IMR-90 (cell line): ENCODE measurements around the gene SPATS2L. TPM values are rescaled to one million over a fixed set of nuclear protein-coding genes. Genes with fewer than 3 reads are reported as not detected.

Experiments used
- ATAC-seq: fragments of 200-7000 bp; cut with Tn5 transposase; 2 replicates; pipeline ENCODE4 v1.9.1; 2020; ENCODE audit warnings: low read depth, mild to moderate bottlenecking, moderate library complexity
- BruUV-seq: library from RNA; stranded (reverse); fragments of 400-500 nt; replicated peaks from 2 replicates; lab custom pipeline; 2021; lab: Mats Ljungman, UMichigan
- CTCF ChIA-PET: fragments of 300-600 bp; formaldehyde crosslinking; extraction: SDS; loops from one replicate; lab custom pipeline; 2021; ENCODE audit warnings: antibody characterized with exemption; lab: Yijun Ruan, JAX
- POLR2A ChIA-PET: fragments of 300-600 bp; sonication (Branson Sonifier 250); formaldehyde crosslinking; loops from one replicate; lab custom pipeline; 2022; ENCODE audit warnings: antibody characterized with exemption; ENCODE audit not compliant: unreplicated experiment; lab: Charles Lee
- DNase-seq: peaks from one replicate; pipeline ENCODE4 v3.0.0; 2013
- H2AFZ ChIP-seq: replicated peaks from 2 replicates; pipeline ENCODE3; 2013; ENCODE audit warnings: low read length, mild to moderate bottlenecking; ENCODE audit not compliant: poor library complexity
- H2AK5ac ChIP-seq: 2 replicates; pipeline ENCODE4 v1.6.1; 2013; ENCODE audit warnings: low read depth, low read length, inconsistent platforms
- H2AK9ac ChIP-seq: replicated peaks from 2 replicates; pipeline ENCODE3; 2013; ENCODE audit warnings: mild to moderate bottlenecking, low read depth, low read length, moderate library complexity; ENCODE audit not compliant: poor library complexity
- H2BK120ac ChIP-seq: 2 replicates; pipeline ENCODE4 v1.6.1; 2013; ENCODE audit warnings: low read depth, low read length, inconsistent platforms
- H2BK15ac ChIP-seq: 3 replicates; pipeline ENCODE4 v1.6.1; 2013; ENCODE audit warnings: low read depth, low read length, inconsistent platforms
- H2BK20ac ChIP-seq: 2 replicates; pipeline ENCODE4 v1.6.1; 2013; ENCODE audit warnings: low read depth, mild to moderate bottlenecking, inconsistent platforms, low read length, moderate library complexity
- H2BK5ac ChIP-seq: 2 replicates; pipeline ENCODE4 v1.6.1; 2013; ENCODE audit warnings: mild to moderate bottlenecking, low read depth, low read length, inconsistent platforms; ENCODE audit not compliant: poor library complexity, severe bottlenecking
- H3K14ac ChIP-seq: replicated peaks from 2 replicates; pipeline ENCODE4 v1.6.1; 2013; ENCODE audit warnings: low read depth, low read length, inconsistent platforms
- H3K18ac ChIP-seq: 2 replicates; pipeline ENCODE4 v1.6.1; 2013; ENCODE audit warnings: low read depth, low read length, control low read depth
- H3K23ac ChIP-seq: 2 replicates; pipeline ENCODE4 v1.6.1; 2013; ENCODE audit warnings: low read depth, low read length, inconsistent platforms
- H3K27ac ChIP-seq: 2 replicates; pipeline ENCODE4 v1.5.1; 2013; ENCODE audit warnings: mild to moderate bottlenecking, control low read depth, low read length; ENCODE audit not compliant: insufficient read depth
- H3K27me3 ChIP-seq: 2 replicates; pipeline ENCODE4 v1.6.1; 2013; ENCODE audit warnings: low read length; ENCODE audit not compliant: control insufficient read depth, insufficient read depth
- H3K36me3 ChIP-seq: 2 replicates; pipeline ENCODE4 v1.6.1; 2013; ENCODE audit warnings: low read length, mixed read lengths; ENCODE audit not compliant: control insufficient read depth, insufficient read depth
- H3K4ac ChIP-seq: 2 replicates; pipeline ENCODE4 v1.6.1; 2013; ENCODE audit warnings: low read depth, low read length, inconsistent platforms
- H3K4me1 ChIP-seq: 2 replicates; pipeline ENCODE4 v1.6.1; 2013; ENCODE audit warnings: low read length, mixed read lengths; ENCODE audit not compliant: control insufficient read depth, insufficient read depth
- H3K4me2 ChIP-seq: 2 replicates; pipeline ENCODE4 v1.6.1; 2013; ENCODE audit warnings: low read depth, mild to moderate bottlenecking, control low read depth, low read length, moderate library complexity
- H3K4me3 ChIP-seq: 2 replicates; pipeline ENCODE4 v1.5.1; 2013; ENCODE audit warnings: low read depth, mild to moderate bottlenecking, control low read depth, low read length, moderate library complexity; ENCODE audit not compliant: insufficient read depth
- H3K56ac ChIP-seq: 2 replicates; pipeline ENCODE4 v1.6.1; 2013; ENCODE audit warnings: low read length, inconsistent platforms; ENCODE audit not compliant: insufficient read depth; ENCODE audit errors: extremely low read depth
- H3K79me1 ChIP-seq, 2 experiments: 2 replicates each; pipeline ENCODE4 v1.6.1; 2013; ENCODE audit warnings: low read length in 2 of 2, inconsistent platforms in 1 of 2, low read depth in 1 of 2
- H3K9ac ChIP-seq: 2 replicates; pipeline ENCODE4 v1.6.1; 2013; ENCODE audit warnings: low read depth, low read length, control low read depth
- H3K9me1 ChIP-seq: 2 replicates; pipeline ENCODE4 v1.6.1; 2013; ENCODE audit warnings: low read length, inconsistent platforms; ENCODE audit not compliant: insufficient read depth
- H3K9me3 ChIP-seq: 2 replicates; pipeline ENCODE4 v1.6.1; 2013; ENCODE audit warnings: low read length; ENCODE audit not compliant: control insufficient read depth, insufficient read depth
- H4K20me1 ChIP-seq: 2 replicates; pipeline ENCODE4 v1.6.1; 2013; ENCODE audit warnings: low read length, inconsistent platforms; ENCODE audit not compliant: insufficient read depth
- H4K5ac ChIP-seq: 2 replicates; pipeline ENCODE4 v1.6.1; 2013; ENCODE audit warnings: mild to moderate bottlenecking, low read depth, low read length, control low read depth
- H4K8ac ChIP-seq, 2 experiments: 2 replicates each; pipeline ENCODE4 v1.6.1; 2013; ENCODE audit warnings: low read depth in 2 of 2, low read length in 2 of 2, control low read depth in 1 of 2, inconsistent platforms in 1 of 2
- H4K91ac ChIP-seq: 2 replicates; pipeline ENCODE4 v1.6.1; 2013; ENCODE audit warnings: low read depth, low read length, inconsistent platforms; ENCODE audit not compliant: insufficient read depth
- CHD1 ChIP-seq: IDR thresholded peaks from 2 replicates; pipeline ENCODE4 v1.6.1; 2012; ENCODE audit warnings: low read depth, low read length, improper control_type of control experiment
- MAZ ChIP-seq: IDR thresholded peaks from 2 replicates; pipeline ENCODE4 v1.6.1; 2012; ENCODE audit warnings: low read depth, mild to moderate bottlenecking, low read length, improper control_type of control experiment, moderate library complexity, borderline replicate concordance
- RAD21 ChIP-seq: IDR thresholded peaks from 2 replicates; pipeline ENCODE4 v1.6.1; 2012; ENCODE audit warnings: low read length, improper control_type of control experiment
- WGBS, 2 experiments: methylation state at CpG; one replicate each; pipeline versions ENCODE4 v1.1.5 to v1.1.7; 2013; ENCODE audit warnings: missing lambda C conversion rate in 2 of 2; ENCODE audit not compliant: insufficient read length in 1 of 2; ENCODE audit errors: extremely low coverage in 2 of 2; 5-methylcytosine and 5-hydroxymethylcytosine counted together
- dilution Hi-C: fragments of 300-500 bp; cut with HindIII; formaldehyde crosslinking; loops from one replicate; pipeline ENCODE4 v1.14.3; 2018; ENCODE audit warnings: low sequenced_read_pairs; ENCODE audit not compliant: unreplicated experiment
- in situ Hi-C: fragments of 300-500 bp; cut with MboI; formaldehyde crosslinking; loops from 3 replicates; pipeline ENCODE4 v1.14.3; 2019; ENCODE audit warnings: low sequenced_read_pairs, inconsistent platforms, mixed read lengths
- intact Hi-C: fragments of 100-400 bp; cut with micrococcal nuclease; formaldehyde crosslinking; loops from 2 replicates; pipeline ENCODE4 v1.10.0; 2022
- polyA plus RNA-seq, 3 experiments: library from polyadenylated mRNA; depleted of rRNA; stranded (reverse); fragments of >200 nt; gene quantifications; 2 replicates each; pipeline ENCODE4 v1.2.3, GENCODE V29; 2012; ENCODE audit warnings: low replicate concordance in 1 of 3
- total RNA-seq: library from RNA; depleted of rRNA; stranded (reverse); fragments of >200 nt; gene quantifications from 2 replicates; pipeline ENCODE4 v1.2.3, GENCODE V29; 2012

Gene SPATS2L
- total and polyA plus RNA-seq, 2 of the 4 experiments (the other 2 are of a cell fraction), result 118 to 155 TPM

GRCh38 chr2:200336980-200337615 lies 30.6 kb downstream of the SPATS2L start:
- DNase-seq (no peak), ATAC-seq (no peak)
- Histone ChIP-seq H4K20me1 (peaks cover 31% of the 10 kb centered on the region), H3K4me2 (peak overlapping the region; percentile 42; the same call in 1 of the 2 replicates), H3K9me3 (no peaks in the 10 kb centered on the region), H3K4me3 (no peak overlapping the region), H2AFZ (no peak overlapping the region), H2AK9ac (no peak overlapping the region), H2BK20ac (no peak overlapping the region), H2BK15ac (no peak overlapping the region), H3K23ac (no peak overlapping the region), H3K27me3 (no peaks in the 10 kb centered on the region), H3K9me1 (peaks cover 14% of the 10 kb centered on the region), H3K4me1 (peaks cover 10% of the 10 kb centered on the region), H3K27ac (no peak overlapping the region), H4K91ac (no peak overlapping the region), H3K79me1 (peaks cover 34 to 54% of the 10 kb centered on the region in 2 experiments), H4K8ac (no peak overlapping the region), H4K5ac (peak overlapping the region; percentile 54; the same call in 1 of the 2 replicates), H3K14ac (no peak overlapping the region), H3K18ac (peak overlapping the region; percentile 44; the same call in 1 of the 2 replicates), H3K4ac (no peak overlapping the region), H2AK5ac (no peak overlapping the region), H2BK120ac (no peak overlapping the region), H3K9ac (no peak overlapping the region), H2BK5ac (no peak overlapping the region), H3K36me3 (peaks cover 10% of the 10 kb centered on the region), H3K56ac (no peak overlapping the region)
- no peak for TF ChIP-seq CHD1
- TF ChIP-seq MAZ, result no peak
- no peak for TF ChIP-seq RAD21
- in situ Hi-C loops (no loop called here), dilution Hi-C loops (no loop called here), intact Hi-C loops (no loop called here)
- ChIA-PET POLR2A (no interaction called here), CTCF (interaction anchor here (1.0 kb wide), 1 partner anchor 17 kb away, joined by 3 read pairs; no protein-coding TSS in a partner anchor)
- no TSS peak for BruUV-seq
- WGBS, 2 experiments, result no CpG with 5 or more reads among the region's 3 CpGs
